ENCODE results near the gene HEPACAM. TPM values are rescaled to one million over a fixed set of nuclear protein-coding genes. Genes with fewer than 3 reads are reported as not detected.

Gene HEPACAM, protein sequence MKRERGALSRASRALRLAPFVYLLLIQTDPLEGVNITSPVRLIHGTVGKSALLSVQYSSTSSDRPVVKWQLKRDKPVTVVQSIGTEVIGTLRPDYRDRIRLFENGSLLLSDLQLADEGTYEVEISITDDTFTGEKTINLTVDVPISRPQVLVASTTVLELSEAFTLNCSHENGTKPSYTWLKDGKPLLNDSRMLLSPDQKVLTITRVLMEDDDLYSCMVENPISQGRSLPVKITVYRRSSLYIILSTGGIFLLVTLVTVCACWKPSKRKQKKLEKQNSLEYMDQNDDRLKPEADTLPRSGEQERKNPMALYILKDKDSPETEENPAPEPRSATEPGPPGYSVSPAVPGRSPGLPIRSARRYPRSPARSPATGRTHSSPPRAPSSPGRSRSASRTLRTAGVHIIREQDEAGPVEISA
- 1.1 TPM for total RNA-seq

DNA sequence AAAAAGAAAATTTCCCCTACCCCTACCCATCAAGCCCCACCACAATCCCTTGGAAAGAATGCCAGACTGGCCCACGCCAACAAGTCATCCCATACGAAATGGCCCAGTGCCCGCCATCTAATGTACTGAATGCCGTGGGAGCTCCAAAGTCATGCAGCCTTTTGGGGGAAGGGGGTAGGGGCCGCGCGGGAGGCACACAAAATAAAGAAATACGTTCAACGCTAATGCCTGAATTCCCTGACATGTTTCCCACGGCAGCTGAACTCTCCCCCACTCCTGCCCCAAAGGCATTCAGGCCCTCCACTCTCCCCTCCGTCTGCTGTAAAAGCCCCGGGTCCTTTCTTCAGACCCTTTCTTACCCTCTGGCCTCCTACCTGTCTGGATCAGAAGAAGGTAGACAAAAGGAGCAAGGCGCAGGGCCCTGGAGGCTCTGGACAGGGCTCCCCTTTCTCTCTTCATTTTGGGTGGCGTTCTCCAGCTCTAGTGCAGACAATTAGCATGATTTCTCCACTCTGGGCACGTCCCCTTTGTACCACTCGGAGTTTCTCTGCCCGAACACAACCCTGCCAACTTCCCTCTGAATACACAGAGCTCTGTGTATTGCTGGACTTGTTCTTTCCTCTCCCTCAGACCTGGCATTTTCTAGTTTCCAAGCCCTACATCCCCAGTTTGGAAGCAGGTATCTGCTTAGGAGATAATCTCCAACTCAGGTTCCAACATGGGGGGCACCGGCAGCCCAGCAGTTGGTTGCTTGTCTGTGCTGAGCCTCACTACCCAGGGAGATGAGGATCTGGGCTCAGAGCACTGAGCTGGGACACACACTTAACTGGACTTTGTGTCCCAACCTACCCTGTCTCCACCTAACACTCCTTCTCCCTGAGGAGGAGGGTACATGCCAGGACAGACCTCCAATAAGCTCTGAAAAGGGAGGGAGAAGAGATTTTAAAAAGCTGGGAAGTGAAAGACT is at the start of gene HEPACAM:
Gene HEPACAM, minus strand, starts transcription at position 500 of the 967 bp plus-strand sequence. Its CDS starts 41 bp downstream, at position 459.

DNA sequence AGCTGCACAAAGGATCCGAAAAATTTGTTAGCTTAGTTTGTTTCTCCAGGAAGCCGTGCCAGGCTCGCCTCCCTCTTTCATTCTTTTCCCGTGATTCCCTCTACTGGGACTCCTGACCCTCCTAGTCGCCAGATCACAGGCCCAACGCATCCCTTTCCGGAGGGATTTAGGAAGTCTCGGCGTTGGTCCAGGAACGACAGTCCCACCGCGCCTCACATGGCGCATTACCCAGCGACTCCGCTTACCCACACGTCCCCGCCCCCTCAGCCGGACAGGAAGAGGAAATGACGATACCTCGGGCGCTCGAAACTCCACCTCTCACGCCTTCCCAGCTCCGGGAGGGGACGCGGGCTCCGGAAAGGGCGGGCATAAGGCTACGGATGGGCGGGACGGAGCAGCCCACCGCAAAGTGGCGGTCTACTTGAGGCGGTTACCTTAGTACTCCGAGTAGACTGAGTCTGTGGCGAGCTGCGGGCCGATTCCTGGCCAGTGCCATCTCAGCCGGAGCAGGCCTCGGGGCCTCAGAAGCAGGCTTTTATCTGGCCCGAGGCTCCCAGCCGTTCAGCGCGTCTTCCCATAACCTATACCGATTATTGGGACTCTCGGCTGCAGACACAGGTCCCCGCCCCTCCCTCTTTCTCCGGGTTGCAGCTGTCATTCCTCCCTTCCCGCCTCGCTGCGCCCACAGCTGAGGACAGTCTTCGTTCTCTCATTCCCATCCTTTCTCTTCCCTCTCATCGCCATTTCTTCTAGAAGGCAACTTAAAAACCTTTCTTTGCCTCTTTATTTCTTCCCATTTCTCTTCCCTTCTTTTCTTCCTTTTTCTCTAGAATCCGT is 18.1 kb upstream of the HEPACAM start, which contains the start of gene CCDC15:
Gene CCDC15, plus strand, starts transcription at position 450 of the 837 bp plus-strand sequence. CDS start 531 bp downstream, outside the sequence.

DNA sequence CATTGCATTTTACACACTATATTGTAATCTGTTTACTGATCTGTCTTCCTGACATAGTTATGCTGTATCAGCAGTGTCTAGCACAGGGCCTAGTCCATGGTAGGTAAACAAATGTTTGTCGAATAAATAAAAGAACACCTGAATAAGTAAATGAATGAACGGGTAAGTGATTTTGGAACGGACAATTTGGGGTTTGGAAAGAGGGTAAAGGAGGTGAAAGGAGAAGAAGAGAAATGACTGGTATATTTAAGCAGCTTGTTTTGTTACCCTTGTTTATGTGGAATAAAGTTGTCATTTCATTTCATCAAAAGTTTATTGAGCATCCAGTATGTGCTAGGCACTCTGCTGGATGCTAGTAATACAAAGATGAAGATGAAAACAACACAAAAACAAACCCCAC is 16.9 kb downstream of the HEPACAM start, which contains the start of gene HEPN1:
Gene HEPN1, plus strand, starts transcription at position 301 of the 400 bp plus-strand sequence.

DNA sequence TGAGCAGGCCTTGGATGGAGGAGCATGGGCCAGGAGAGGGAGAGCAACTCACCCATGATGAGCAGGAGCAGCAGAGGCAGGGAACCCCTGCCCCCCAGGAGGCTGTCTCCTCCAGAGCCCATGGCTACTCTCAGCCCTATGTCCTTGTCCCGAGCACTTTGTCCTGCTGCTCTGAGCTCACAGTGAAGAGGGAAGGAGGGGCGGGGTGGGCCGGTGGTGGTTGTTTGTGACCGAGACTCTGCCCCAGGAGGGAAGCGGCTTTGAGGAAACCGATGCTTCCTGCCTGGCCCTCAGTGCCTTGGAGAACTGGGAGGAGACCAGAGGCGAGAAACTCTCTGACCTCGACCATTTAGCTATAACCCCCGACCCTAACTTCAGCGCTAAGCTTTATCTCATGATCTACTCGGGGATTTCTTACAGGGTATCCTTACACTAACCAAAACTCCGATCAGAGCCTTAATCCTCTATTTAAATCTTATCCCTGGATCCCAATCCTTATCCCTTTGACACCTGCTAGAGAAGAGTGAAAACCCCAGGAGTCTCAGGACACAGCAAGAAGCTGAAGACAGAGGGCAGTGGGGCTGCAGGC is 38.1 kb downstream of the HEPACAM start, which contains the start of gene ROBO4:
Gene ROBO4, minus strand, starts transcription at position 192 of the 589 bp plus-strand sequence. Its CDS starts 70 bp downstream, at position 122.

Other genes starting within 250 kb of the HEPACAM start
- gene NRGN, start 196.1 kb downstream of the HEPACAM start, total RNA-seq, result 1.2 TPM
- gene VSIG2, start 183.8 kb downstream of the HEPACAM start, total RNA-seq, result 0.55 TPM
- gene ESAM, start 173.8 kb downstream of the HEPACAM start, total RNA-seq, result 25.6 TPM
- gene MSANTD2, start 135.6 kb downstream of the HEPACAM start, total RNA-seq, result 36.9 TPM
- gene ROBO3, start 70.6 kb downstream of the HEPACAM start, total RNA-seq, result 17.6 TPM
- gene ROBO4, start 38.2 kb downstream of the HEPACAM start, total RNA-seq, result 17.7 TPM
- not detected for gene HEPN1, start 16.8 kb downstream of the HEPACAM start, total RNA-seq
- 5.2 TPM for gene CCDC15, start 18.2 kb upstream of the HEPACAM start, total RNA-seq
- 2.5 TPM for gene SLC37A2, start 127.3 kb upstream of the HEPACAM start, total RNA-seq
- 46.2 TPM for gene TMEM218, start 175.6 kb upstream of the HEPACAM start, total RNA-seq
- 9.7 TPM for gene PKNOX2, start 228.7 kb upstream of the HEPACAM start, total RNA-seq